ENCODE results near the gene APOC3. TPM values are rescaled to one million over a fixed set of nuclear protein-coding genes. Genes with fewer than 3 reads are reported as not detected.

APOC3 gene
- total and polyA plus RNA-seq, 4 donors: 608 to 24,129 (median 9,307) TPM

DNA sequence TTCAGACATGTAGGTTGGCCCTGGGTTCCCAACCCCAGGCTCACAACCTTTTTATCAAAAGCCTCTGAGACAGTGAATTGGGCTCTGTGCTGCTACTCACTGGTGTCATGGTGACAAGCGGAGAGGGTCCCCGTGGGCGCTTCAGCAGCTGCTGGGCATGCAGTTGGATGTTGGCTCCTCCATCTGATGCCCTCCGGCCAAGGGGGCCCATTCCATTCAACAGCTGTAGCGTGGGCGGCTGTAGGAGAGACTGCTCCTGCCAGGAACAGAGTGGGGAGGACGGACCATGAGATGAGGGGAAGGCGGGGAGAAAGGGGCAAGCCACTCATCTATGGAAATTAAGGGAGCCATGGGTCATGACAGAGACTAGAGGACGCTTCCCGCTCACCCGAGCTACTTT, 43.7 kb downstream of the APOC3 start:
- Histone ChIP-seq H3K4me1 (ENCODE audit: control insufficient read depth in 4 of 4, insufficient read depth in 4 of 4, low read length in 3 of 4) (peaks cover 2 to 17% (median 11%) of the 10 kb centered on the region in 4 donors), H3K36me3 (ENCODE audit: control insufficient read depth in 4 of 4, insufficient read depth in 3 of 4, low read depth in 1 of 4, low read length in 3 of 4) (peaks cover 14 to 73% (median 49%) of the 10 kb centered on the region in 4 donors), H3K27me3 (ENCODE audit: control insufficient read depth in 4 of 4, insufficient read depth in 4 of 4, low read length in 3 of 4) (no peaks in the 10 kb centered on the region), H3K9me3 (ENCODE audit: control insufficient read depth in 4 of 4, low read length in 3 of 4) (no peaks in the 10 kb centered on the region), H3K27ac (ENCODE audit: low read depth in 1 of 2, low read length in 2 of 2) (no peak overlapping the region), H3K9ac (ENCODE audit: low read depth in 1 of 2, low read length in 2 of 2) (no peak overlapping the region), H3K4me3 (ENCODE audit: low read depth in 1 of 3, low read length in 3 of 3) (no peak overlapping the region)
- no peak for DNase-seq (ENCODE audit: low spot score)
- 97% methylated on average over 11 of the region's 11 CpGs for WGBS
- TF ChIP-seq EGR1 (IDR thresholded peaks at IDR 0.05; ENCODE audit: low read depth in 2 of 2): no peak
- TF ChIP-seq TAF1 (conservative IDR thresholded peaks at IDR 0.05): no peak
- TF ChIP-seq, protein P1, sequence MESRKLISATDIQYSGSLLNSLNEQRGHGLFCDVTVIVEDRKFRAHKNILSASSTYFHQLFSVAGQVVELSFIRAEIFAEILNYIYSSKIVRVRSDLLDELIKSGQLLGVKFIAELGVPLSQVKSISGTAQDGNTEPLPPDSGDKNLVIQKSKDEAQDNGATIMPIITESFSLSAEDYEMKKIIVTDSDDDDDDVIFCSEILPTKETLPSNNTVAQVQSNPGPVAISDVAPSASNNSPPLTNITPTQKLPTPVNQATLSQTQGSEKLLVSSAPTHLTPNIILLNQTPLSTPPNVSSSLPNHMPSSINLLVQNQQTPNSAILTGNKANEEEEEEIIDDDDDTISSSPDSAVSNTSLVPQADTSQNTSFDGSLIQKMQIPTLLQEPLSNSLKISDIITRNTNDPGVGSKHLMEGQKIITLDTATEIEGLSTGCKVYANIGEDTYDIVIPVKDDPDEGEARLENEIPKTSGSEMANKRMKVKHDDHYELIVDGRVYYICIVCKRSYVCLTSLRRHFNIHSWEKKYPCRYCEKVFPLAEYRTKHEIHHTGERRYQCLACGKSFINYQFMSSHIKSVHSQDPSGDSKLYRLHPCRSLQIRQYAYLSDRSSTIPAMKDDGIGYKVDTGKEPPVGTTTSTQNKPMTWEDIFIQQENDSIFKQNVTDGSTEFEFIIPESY (IDR thresholded peaks at IDR 0.05): no peak
- TF ChIP-seq, protein P2, sequence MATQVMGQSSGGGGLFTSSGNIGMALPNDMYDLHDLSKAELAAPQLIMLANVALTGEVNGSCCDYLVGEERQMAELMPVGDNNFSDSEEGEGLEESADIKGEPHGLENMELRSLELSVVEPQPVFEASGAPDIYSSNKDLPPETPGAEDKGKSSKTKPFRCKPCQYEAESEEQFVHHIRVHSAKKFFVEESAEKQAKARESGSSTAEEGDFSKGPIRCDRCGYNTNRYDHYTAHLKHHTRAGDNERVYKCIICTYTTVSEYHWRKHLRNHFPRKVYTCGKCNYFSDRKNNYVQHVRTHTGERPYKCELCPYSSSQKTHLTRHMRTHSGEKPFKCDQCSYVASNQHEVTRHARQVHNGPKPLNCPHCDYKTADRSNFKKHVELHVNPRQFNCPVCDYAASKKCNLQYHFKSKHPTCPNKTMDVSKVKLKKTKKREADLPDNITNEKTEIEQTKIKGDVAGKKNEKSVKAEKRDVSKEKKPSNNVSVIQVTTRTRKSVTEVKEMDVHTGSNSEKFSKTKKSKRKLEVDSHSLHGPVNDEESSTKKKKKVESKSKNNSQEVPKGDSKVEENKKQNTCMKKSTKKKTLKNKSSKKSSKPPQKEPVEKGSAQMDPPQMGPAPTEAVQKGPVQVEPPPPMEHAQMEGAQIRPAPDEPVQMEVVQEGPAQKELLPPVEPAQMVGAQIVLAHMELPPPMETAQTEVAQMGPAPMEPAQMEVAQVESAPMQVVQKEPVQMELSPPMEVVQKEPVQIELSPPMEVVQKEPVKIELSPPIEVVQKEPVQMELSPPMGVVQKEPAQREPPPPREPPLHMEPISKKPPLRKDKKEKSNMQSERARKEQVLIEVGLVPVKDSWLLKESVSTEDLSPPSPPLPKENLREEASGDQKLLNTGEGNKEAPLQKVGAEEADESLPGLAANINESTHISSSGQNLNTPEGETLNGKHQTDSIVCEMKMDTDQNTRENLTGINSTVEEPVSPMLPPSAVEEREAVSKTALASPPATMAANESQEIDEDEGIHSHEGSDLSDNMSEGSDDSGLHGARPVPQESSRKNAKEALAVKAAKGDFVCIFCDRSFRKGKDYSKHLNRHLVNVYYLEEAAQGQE (IDR thresholded peaks at IDR 0.05): no peak

DNA sequence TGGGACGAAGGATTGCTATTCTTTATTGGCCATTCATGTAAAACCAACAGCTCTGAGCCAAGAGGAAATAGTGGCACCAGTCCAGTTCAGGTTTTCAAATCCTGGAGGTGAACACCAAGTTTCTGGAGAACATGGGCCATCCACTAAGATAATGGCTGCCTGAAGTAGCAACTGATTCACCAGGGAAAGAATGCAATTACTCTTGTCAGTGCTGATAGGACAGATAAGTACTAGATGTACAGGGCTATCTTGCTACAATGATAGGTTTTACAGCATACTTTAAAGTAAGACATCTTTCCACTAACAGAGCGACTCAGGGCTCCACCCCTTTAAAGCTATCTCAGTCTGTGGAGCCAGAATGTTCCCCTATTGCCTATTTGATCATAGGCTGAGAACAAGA, 44.5 kb downstream of the APOC3 start:
- Histone ChIP-seq H3K36me3 (ENCODE audit: control insufficient read depth in 4 of 4, insufficient read depth in 3 of 4, low read depth in 1 of 4, low read length in 3 of 4) (peaks cover 11 to 65% (median 45%) of the 10 kb centered on the region in 4 donors), H3K4me3 (ENCODE audit: low read depth in 1 of 3, low read length in 3 of 3) (no peak overlapping the region), H3K27ac (ENCODE audit: low read depth in 1 of 2, low read length in 2 of 2) (no peak overlapping the region), H3K4me1 (ENCODE audit: control insufficient read depth in 4 of 4, insufficient read depth in 4 of 4, low read length in 3 of 4) (peaks cover 2 to 17% (median 11%) of the 10 kb centered on the region in 4 donors), H3K9me3 (ENCODE audit: control insufficient read depth in 4 of 4, low read length in 3 of 4) (no peaks in the 10 kb centered on the region), H3K27me3 (ENCODE audit: control insufficient read depth in 4 of 4, insufficient read depth in 4 of 4, low read length in 3 of 4) (no peaks in the 10 kb centered on the region), H3K9ac (ENCODE audit: low read depth in 1 of 2, low read length in 2 of 2) (no peak overlapping the region)
- 88% methylated on average over 2 of the region's 2 CpGs for WGBS
- TF ChIP-seq RXRA (IDR thresholded peaks at IDR 0.05): no peak
- TF ChIP-seq HNF4A (conservative IDR thresholded peaks at IDR 0.05): no peak
- no peak for TF ChIP-seq TAF1 (conservative IDR thresholded peaks at IDR 0.05)
- TF ChIP-seq, protein P3, sequence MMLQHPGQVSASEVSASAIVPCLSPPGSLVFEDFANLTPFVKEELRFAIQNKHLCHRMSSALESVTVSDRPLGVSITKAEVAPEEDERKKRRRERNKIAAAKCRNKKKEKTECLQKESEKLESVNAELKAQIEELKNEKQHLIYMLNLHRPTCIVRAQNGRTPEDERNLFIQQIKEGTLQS (IDR thresholded peaks at IDR 0.05): no peak
- TF ChIP-seq SP1 (IDR thresholded peaks at IDR 0.05): no peak
- TF ChIP-seq JUND (IDR thresholded peaks at IDR 0.05): no peak
- TF ChIP-seq, protein P4, sequence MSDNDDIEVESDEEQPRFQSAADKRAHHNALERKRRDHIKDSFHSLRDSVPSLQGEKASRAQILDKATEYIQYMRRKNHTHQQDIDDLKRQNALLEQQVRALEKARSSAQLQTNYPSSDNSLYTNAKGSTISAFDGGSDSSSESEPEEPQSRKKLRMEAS (IDR thresholded peaks at IDR 0.05): no peak
- no peak for TF ChIP-seq FOXA1 (IDR thresholded peaks at IDR 0.05)
- no peak for TF ChIP-seq HNF4G (IDR thresholded peaks at IDR 0.05)
- no peak for TF ChIP-seq NR2F2 (IDR thresholded peaks at IDR 0.05)
- TF ChIP-seq, protein P1 (IDR thresholded peaks at IDR 0.05): no peak
- TF ChIP-seq RAD21 (IDR thresholded peaks at IDR 0.05): no peak
- no peak for DNase-seq (ENCODE audit: low spot score)

Data from liver (tissue), 9 donors.